HG03097 (cell line): ENCODE measurements around the gene NTSR1.

ENCODE experiments used
- ATAC-seq: cut with Tn5 transposase; IDR thresholded peaks from one replicate; pipeline ENCODE4 v1.9.1; 2021; ENCODE audit not compliant: unreplicated experiment, low FRiP score

NTSR1 gene

DNA sequence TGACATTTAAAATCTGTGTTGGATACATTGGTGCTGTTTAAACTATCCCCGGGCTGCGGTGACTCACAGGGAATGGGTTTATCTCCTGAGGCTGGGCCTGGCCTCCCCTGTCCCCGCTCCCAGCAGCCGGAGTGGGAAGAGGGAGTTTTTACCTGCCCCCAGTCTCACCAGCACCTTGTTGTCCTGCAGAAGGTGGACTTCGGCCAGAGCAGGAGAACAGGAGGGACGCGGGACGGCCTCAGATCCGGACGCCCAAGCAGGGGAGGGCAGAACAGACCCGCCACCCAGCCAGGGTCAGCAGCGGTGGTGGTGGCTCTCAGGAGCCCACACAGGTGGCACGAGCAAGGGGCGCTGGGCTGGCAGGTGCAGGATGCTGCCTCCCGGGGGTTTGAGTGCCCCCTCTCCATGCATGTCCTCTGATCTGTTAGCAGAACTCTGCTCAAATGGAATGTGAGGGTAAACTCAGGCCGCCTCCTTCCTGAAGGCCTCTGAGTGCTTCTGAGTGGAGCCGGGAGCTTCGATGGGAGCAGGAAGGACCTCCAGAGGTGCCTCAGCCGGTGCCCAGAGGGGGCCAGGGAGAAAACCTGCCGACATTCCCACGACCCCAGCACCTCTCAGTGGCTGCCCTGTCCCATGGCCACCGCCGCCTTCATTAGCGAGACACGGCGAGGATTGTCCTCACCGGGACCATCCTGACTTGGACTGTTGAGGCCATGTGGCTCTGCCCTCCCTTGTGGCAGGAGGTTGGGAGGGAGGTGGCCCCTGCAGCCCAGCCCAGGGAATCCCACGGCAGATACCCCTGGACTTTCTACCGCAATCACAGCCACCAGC is 44.2 kb downstream of the NTSR1 start:
- no peak for ATAC-seq

DNA sequence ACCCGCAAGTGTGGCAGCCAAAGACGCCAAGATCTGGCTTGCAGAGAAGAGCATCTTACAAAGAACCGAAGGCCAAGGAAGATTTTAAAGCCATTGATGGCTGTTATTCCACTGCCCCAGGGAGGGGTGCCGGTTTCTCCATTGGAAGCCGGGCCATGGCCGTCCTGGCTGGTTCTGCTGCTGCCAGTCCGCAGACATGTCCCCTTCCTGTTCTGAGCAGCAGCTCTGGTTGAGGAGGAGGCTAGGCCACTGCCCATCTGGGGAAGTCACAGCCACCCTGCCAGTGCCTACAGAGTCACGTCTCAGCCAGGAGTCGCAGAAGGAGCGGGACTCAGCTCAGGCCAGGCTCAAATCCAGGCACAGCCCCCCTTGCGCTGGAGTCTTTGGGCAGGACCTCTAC is 45.0 kb downstream of the NTSR1 start:
- no peak for ATAC-seq

DNA sequence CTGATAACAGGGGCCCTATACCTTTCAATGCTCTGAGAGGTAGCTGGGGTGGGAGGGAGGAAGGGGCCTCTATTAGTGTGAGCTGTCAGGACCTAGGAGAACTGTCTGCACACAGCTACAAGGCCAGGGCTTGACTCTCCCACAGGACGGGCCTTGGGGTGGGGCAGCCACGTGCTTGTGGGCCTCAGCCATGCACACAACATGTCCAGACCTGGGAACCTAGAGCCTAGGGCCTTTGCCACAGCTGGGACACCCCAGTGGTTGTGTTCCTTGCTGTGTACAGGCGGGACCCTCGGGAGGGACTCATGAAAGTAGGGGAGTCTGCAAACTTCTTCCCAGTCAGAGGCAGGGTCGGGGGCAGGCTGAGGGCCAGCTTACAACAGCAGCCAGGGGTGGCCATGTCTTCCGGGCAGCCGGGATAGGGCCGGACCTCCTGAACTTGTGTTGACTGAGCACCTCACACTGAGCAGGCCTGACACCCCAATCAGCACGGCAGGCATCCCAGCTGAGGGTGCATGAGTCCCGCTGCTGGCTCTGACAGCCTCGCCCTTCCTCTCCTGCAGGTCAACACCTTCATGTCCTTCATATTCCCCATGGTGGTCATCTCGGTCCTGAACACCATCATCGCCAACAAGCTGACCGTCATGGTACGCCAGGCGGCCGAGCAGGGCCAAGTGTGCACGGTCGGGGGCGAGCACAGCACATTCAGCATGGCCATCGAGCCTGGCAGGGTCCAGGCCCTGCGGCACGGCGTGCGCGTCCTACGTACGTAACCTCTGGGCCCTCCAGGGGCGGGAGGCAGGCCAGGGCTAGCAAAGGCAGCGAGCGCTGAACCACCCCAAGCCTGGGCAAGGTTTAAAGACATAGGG is 45.7 kb downstream of the NTSR1 start:
- ATAC-seq = no peak

DNA sequence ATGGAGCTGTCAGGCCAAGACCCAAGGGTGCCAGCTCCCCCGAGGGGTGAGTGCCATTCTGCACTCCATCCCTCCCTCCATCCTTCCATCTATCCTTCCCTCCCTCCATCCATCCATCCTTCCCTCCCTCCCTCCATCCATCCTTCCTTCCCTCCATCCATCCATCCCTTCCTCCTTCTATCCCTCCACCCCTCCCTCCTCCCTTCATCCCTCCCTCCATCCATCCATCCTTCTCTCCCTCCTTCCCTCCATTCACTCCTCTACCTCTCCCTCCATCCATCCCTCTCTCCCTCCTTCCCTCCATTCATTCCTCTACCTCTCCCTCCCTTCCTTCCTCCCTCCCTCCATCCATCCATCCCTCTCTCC is 46.3 kb downstream of the NTSR1 start:
- no peak for ATAC-seq

DNA sequence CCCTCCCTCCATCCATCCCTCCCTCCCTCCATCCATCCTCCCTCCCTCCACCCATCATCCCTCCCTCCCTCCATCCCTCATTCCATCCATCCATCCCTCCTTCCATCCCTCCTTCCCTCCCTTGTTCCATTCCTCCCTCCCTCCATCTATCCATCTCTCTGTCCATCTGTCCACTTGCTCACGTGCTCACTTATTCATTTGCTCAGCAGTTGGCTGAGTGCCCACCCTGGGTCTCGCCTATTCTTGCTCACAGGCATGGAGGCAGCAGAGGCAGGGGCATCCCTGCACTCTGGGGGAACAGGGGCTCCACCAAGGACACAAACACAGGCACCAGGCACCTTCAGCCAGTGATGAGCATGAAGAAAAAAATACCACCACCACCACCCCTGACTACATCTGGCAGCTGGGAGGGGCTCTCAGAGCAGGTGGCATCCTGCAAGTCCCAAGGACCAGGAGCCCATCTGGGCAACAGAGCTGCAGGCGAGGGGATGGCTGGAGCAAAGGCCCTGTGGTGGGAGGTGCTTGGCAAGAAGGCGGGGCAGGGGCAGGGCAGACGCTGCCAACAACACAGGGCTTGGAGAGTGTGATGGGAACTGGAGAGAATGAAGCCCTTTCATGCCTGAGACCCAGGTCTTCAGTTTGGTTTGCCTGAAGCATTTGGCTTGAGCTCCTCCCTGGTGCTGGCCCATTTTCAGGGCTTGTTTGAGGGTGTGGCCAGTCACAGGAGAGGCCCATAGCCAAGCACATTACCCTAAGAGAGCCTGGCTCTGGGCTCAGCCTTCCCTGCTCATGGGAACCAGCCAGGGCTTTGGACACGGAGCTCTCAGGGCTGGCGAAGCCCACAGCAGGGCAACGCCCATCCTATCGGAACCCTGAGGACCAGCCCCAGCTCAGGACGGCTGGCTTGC is 47.4 kb downstream of the NTSR1 start:
- ATAC-seq = no peak

DNA sequence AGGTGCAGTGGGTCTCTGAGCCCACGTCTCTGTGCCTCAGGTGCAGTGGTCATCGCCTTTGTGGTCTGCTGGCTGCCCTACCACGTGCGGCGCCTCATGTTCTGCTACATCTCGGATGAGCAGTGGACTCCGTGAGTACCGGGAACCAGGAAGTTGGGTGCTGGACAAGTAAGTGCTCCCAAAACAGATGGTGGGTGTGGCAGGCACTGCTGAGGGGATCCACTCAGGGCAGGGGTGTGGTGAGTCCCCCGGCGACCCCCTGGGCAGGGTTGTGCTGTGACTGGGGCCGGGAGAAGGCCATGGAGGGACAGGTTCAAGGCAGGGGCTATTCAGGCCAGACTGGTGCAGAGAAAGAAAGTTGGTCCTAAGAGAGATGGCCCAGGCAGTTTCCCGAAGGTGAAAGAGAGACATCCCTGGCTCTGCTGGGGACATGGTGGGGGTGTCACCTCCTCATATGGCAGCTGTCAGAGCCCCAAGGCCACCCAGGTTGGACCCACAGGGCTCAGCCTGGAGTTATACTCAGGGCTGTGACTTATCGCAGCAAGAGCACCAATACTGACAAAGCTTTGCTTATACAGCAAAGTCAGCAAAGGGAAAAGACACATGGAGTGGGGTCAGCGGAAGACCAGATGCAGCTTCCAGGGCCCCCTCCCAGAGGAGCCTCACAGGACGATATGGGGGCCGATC is 49.7 kb downstream of the NTSR1 start:
- ATAC-seq = no peak

DNA sequence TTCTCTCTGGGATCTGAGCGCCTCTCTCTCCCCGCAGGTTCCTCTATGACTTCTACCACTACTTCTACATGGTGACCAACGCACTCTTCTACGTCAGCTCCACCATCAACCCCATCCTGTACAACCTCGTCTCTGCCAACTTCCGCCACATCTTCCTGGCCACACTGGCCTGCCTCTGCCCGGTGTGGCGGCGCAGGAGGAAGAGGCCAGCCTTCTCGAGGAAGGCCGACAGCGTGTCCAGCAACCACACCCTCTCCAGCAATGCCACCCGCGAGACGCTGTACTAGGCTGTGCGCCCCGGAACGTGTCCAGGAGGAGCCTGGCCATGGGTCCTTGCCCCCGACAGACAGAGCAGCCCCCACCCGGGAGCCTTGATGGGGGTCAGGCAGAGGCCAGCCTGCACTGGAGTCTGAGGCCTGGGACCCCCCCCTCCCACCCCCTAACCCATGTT is 51.4 kb downstream of the NTSR1 start:
- no peak for ATAC-seq

DNA sequence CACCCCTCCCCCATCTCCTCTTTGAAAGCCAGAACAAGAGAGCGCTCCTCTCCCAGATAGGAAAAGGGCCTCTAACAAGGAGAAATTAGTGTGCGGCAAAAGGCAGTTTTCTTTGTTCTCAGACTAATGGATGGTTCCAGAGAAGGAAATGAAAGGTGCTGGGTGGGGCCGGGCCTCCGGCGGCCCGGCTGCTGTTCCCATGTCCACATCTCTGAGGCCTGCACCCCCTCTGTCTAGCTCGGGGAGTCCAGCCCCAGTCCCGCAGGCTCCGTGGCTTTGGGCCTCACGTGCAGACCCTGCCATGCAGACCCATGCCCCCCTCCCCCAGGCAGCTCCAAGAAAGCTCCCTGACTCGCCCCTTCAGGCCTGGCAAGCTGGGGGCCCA is 51.8 kb downstream of the NTSR1 start:
- ATAC-seq = no peak

DNA sequence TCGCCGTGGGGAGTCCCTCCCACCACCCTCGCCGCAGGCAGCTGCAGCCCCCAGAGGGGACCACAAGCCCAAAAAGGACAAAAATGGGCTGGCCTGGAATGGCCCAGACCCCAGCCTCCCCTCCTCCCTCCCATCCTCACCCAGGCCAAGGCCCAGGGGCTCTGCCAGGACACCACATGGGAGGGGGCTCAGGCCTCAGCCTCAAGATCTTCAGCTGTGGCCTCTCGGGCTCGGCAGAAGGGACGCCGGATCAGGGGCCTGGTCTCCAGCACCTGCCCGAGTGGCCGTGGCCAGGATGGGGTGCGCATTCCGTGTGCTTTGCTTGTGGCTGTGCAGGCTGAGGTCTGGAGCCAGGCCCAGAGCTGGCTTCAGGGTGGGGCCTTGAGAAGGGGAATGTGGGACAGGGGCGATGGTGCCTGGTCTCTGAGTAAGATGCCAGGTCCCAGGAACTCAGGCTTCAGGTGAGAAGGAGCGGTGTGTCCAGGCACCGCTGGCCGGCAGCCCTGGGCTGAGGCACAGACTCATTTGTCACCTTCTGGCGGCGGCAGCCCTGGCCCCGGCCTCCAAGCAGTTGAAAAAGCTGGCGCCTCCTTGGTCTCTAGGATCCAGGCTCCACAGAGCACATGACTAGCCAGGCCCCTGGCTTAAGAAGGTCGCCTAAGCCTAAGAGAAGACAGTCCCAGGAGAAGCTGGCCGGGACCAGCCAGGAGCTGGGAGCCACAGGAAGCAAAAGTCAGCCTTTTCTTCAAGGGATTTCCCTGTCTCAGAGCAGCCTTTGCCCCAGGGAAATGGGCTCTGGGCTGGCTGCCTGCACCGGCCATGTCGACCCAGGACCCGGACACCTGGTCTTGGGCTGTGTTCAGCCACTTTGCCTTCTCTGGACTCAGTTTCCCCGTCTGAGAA is 52.5 kb downstream of the NTSR1 start:
- ATAC-seq = no peak

DNA sequence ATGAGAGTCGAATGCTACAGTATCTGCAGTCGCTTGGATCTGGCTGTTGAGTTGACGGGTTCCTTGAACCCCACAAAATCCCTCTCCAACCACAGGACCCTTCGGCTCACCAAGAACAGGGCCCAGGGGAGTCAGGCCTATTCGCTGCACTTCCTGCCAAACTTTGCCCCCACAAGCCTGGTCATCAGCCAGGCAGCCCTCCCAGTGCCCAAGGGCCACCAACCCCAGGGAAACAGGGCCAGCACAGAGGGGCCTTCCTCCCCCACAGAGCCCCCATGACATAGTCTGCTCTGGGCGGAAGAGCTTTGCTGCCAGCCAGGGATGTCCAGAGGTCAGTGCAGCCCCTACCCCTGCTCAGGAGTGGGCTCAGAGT is 53.1 kb downstream of the NTSR1 start:
- ATAC-seq = no peak

DNA sequence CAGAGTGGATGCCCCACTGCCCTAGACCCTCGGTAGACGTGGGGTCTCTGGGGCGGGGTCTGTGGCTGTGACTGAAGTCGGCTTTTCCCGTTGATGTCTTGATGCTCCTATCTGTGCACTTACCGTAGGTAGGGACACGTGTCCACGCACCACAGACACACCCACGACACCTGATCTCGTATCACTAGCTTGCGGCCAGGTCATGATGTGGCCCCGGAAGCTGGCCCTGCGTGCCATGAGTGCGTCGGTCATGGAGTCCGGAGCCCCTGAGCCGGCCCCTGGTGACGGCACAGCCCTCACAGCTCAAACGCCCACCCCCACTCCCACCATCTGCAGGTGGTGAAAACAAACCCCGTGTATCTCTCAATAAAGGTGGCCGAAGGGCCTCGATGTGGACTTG is 53.7 kb downstream of the NTSR1 start:
- ATAC-seq = no peak

DNA sequence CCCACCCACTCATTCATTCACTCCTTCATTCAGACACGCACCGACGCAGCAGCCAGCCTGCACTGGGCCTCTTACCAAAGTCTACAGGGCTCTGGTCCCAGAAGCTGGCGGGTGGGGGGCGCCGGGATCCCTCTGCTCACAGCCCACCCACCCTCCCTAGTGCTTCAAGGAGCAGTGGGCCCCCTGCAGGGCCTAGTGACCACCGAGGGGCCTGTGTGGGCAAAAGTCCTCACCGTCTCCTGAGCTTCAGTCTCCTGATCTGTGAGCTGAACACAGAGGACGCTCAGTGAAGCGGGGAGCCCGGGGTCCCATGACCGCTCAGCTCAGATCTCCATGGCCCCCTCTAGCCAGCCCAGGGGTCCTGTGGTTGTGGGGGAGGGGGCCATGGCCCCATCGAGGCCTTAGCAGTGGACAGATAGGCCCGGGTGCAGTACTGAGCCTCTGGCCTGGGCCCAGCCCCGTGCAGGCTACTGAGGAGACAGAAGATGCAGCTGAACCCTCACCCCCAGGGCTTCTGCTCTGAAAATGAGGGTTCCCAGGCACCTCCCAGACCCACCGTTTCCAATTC is 54.2 kb downstream of the NTSR1 start:
- no peak for ATAC-seq

DNA sequence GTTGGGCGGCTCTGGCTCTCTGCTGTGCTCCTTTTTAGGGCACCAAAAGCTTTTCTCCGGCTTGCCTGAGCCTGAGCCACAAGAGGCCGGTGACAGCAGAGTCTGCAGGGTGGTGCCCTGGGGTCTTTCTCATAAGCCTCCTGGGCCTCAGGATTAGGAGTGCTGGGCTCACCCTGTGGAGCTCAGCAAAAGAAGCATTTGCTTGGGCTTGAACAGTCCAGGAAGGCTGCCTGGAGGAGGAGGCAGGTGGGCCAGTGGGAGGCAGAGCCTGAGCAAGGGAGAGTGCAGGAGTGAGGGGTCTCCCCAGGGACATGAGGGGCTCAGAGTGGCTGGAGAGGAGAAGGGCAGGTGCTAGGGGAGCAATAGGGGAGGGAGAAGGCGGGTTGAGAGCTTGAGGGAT is 54.8 kb downstream of the NTSR1 start:
- no peak for ATAC-seq

DNA sequence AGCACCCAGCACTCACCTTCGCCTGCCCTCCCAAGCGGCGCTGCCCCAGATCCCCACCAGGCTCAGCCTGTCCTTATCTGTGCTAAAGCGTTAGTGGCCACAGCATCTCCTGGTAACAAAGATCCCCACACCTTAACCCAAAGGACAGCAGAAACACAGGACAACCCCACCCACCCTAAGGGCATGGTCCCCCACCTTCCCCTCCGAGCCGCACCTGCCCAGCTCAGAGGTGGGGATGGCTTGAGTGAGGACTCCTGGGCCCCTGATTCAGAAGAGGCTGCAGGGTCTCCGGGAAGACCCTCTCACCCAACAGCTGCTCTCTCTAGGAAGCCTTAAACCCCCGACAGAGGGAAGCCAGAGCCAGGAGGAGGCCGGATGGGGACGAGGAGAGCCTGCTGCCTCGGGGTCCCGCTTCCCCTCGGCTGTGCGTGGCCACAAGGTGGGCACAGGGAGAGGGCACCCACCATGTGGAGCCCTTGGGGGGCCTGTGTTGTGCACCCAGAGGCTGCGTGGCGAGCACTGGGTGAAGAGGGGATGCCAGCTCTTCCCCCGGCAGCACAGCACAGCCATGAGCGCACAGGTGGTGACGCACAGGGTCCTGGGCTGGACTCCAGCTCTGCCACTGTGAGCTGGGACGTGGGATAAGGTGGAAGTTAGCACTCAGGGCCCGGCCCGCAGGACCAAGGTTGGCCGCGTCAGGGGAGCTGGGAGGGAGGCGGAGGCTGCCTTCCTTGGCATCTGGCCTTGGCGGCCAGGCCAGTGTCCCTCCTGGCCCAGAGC is 55.7 kb downstream of the NTSR1 start:
- ATAC-seq = no peak

DNA sequence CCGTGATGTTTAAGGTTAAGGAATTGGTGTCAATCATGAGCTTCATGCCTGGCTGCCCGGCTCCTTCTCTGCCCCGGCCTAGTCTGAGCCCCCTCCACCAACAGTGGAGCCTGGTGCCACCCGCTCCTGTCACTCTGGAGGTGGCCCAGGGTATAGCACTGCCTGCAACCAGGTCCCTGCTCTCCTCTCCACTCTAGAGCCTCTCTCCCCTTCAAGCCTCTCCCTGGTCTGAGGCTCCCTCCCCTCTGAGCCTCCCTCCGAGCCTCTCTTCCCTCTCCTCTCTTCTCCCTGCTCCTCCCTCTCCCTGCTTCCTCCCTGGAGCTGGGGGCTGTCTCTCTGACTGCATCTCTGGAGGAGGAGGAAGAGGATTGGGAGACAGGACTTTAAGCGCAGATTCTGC is 56.4 kb downstream of the NTSR1 start:
- no peak for ATAC-seq

DNA sequence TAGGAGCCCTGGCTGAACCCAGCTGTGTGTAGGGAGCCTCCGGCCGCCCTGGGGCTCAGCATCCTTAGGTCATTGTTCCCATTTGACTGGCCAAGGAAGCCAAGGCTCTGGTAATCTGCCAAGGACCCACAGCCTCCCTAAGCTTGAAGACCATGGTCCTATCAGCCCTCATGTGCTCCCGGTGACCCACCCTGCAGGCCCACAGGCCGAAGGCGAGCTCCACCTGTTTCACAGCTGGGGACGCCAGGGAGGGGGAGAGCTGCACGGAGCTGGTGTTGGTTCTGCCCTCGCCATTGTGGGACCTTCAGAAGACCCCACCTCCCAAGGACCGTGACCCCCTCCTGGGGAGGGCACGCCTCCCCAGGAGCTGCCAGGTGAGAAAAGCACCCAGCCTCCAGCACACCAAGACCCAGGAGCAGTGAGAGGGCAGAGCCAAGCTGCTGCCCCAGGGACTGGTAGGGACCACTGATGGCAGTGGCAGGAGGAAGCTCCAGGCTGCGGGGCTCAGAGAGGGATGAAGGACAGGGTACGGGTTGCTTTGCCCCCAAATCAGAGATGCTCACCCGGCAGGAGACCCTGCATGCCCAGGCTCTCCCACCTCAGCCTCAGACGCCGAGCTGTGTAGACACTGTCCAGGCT is 56.9 kb downstream of the NTSR1 start:
- no peak for ATAC-seq

DNA sequence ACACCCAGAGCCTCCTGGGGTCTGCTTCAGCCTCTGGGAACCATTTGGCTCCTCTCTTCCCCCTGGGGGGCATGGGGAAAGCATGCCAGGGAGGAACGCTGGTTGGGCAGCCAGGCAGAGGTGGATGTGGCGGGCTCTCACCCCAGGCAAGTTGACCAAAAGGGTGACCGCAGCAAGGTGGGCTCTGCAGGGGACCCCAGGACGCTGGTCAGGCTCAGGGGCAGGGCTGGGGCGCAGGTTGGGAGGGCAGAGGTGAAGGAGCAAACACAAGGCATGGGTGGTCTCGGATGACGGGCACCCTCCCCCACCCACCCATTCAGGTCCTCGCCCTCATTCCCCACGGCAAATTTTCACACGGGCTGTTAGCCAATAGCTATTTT is 57.4 kb downstream of the NTSR1 start:
- ATAC-seq = no peak

DNA sequence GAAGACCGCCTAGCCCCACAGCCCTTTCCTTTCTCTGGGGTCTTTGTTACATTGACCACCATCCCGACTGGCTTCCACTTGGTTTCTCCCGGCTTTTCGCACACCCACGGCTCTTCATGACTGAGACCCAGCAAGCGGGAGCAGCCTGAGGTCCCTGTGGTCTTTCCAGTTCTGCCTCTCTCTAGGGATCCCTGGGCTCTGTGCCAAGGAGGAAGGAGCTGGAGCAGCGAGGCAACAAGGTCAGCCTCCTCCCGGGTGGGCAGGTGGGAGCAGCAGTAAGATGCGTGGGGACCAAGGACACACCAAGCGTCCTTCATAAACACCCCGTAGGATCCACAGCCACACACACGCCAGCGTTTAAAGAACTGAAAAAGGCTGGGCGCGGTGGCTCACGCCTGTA is 58.1 kb downstream of the NTSR1 start:
- no peak for ATAC-seq
